ENCODE results near the gene MAML2.

Gene MAML2

DNA sequence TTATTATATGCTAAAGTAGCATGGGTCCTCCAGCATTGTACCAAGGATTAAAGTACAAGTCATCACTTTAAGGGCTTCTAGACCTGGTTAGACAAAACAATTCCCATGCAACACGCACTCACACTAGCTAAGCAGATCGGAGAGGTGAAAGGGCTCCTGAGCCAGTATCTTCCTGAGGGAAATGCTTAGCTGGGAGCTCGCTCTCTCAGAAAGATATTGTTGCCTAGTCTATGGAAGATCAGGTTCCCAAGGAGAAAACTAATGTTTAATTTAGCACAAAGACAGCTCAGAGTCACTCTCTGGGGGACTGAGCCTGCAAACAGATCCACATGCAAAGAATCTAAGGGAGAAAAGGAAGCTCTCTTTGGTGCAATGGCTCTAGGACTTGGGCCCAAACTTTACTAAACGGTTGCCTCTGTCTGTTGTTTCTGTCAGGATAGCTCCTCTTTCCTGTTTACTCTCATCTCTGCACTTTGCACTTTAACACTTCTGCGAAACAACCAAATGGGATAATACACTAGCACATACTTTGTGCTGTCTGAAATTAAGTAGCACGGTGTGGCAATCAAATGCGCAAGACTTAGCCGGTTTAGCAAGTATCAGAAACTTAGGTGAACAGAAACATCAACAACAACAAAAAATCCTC is 10.7 kb downstream of the MAML2 start:
- no peak for TF ChIP-seq CTCF (IDR thresholded peaks at IDR 0.05; ENCODE audit: low read depth, low read length)
- DNase-seq (ENCODE audit: extremely low read depth, low read depth), result no peak

- TF ChIP-seq CTCF (IDR thresholded peaks at IDR 0.05; ENCODE audit: low read depth, low read length), result no peak
Observed at GRCh38 chr11:96331699-96332116, 11.3 kb downstream of the MAML2 start.

GRCh38 chr11:96330511-96330859 is 12.5 kb downstream of the MAML2 start:
- no peak for DNase-seq (ENCODE audit: extremely low read depth, low read depth)
- no peak for TF ChIP-seq CTCF (IDR thresholded peaks at IDR 0.05; ENCODE audit: low read depth, low read length)

More at GRCh38 chr11:96331699-96332116, 11.3 kb downstream of the MAML2 start:
- no peak for DNase-seq (ENCODE audit: extremely low read depth, low read depth)

DNA sequence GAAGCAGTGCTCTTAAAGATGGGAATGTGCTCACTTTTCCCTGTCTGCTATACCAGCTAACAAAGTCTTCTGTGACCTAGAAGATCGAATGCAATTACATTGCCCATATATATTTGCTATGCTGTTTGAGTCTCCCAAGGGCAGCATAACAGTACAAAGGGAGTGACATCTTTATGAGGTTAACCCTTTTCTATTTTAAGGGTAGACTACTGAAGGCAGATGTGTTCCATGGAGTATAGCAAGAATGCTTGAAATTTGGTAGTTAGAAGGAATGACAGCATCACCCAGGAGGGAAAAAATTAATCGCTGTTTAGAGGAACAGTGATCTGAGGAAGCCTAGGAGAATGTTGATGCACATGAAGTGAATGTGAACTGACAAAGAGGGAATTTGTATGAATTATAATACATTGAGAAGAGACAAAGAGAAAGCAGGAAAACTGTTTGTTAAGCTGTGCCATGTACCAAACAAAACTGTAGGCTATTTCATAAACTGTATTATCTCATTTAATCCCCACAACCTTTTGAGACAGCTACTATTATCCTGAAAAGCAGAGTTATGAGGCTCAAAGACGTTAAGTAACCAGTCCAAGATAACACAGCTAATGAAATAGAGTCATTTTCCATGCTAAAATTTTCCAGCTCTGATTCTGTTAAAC is 13.0 kb downstream of the MAML2 start:
- no peak for TF ChIP-seq CTCF (IDR thresholded peaks at IDR 0.05; ENCODE audit: low read depth, low read length)

DNA sequence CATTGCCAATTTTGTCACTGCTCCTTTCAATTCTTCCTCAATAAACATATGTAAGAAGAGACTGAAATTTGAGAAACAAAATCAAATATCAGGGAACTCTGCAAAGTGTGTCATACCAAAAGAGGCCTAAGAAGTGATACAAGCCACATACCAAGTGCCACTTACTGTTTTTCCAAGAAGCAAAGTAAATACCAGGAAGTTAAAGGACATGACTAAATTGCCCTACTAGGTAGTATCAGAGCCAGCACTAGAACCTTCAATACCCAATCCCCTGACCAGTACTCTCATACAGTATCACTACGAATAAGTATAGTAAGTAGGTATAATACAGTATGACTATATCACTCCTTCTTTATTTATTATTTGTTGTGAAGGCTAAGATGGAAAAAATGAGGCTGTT is 13.6 kb downstream of the MAML2 start:
- no peak for TF ChIP-seq CTCF (IDR thresholded peaks at IDR 0.05; ENCODE audit: low read depth, low read length)
- no peak for DNase-seq (ENCODE audit: extremely low read depth, low read depth)

More for the DNA sequence above, 13.0 kb downstream of the MAML2 start:
- no peak for DNase-seq (ENCODE audit: extremely low read depth, low read depth)

GRCh38 chr11:96328395-96329010 is 14.5 kb downstream of the MAML2 start:
- DNase-seq (ENCODE audit: extremely low read depth, low read depth), result no peak

More at GRCh38 chr11:96328395-96329010, 14.5 kb downstream of the MAML2 start:
- no peak for TF ChIP-seq CTCF (IDR thresholded peaks at IDR 0.05; ENCODE audit: low read depth, low read length)
